Liver (tissue), 3 donors: ENCODE results near the gene VWA7.
"Not testable (repeated sequence)": the region's sequence is repeated elsewhere in the genome, so short reads cannot be mapped to it uniquely, and the experiment has no call there.

Experiments used
- ATF3 ChIP-seq: IDR thresholded peaks from 2 replicates; pipeline ENCODE4 v1.6.1; 2016; ENCODE audit warnings: antibody characterized with exemption
- CTCF ChIP-seq: fragments of 150-350 bp; IDR thresholded peaks from 2 replicates; pipeline ENCODE4 v1.5.1; 2017; ENCODE audit warnings: improper control_type of control experiment, low read depth, low read length; ENCODE audit not compliant: missing input control
- EGR1 ChIP-seq, 2 donors: IDR thresholded peaks; 2 replicates each; pipeline ENCODE4 v1.6.1; 2016 to 2018; ENCODE audit warnings: antibody characterized with exemption in 2 of 2, low read depth in 2 of 2
- NR2F2 ChIP-seq: IDR thresholded peaks from 2 replicates; pipeline ENCODE4 v1.6.1; 2016; ENCODE audit warnings: antibody characterized with exemption
- RAD21 ChIP-seq, 2 donors: IDR thresholded peaks; 2 replicates each; pipeline ENCODE4 v1.6.1; 2016; ENCODE audit warnings: antibody characterized with exemption in 2 of 2, mild to moderate bottlenecking in 2 of 2
- REST ChIP-seq: IDR thresholded peaks from 2 replicates; pipeline ENCODE4 v1.6.1; 2016; ENCODE audit warnings: antibody characterized with exemption, mild to moderate bottlenecking
- SP1 ChIP-seq: IDR thresholded peaks from 2 replicates; pipeline ENCODE4 v1.6.1; 2018; ENCODE audit warnings: antibody characterized with exemption, mild to moderate bottlenecking
- YY1 ChIP-seq: IDR thresholded peaks from 2 replicates; pipeline ENCODE4 v1.6.1; 2016; ENCODE audit warnings: antibody characterized with exemption, mild to moderate bottlenecking
- donor health status: healthy.
- donor health status: healthy.

GRCh38 chr6:31793927-31794245 lies 16.8 kb upstream of the VWA7 start:
- TF ChIP-seq NR2F2; CTCF; RAD21 (IDR thresholded peaks at IDR 0.05); YY1; REST; EGR1 (IDR thresholded peaks at IDR 0.05; ENCODE audit: low read depth in 2 of 2); ATF3; SP1: not testable (repeated sequence)
